ENCODE results near the gene OR7D4. TPM values are rescaled to one million over a fixed set of nuclear protein-coding genes. Genes with fewer than 3 reads are reported as not detected.

OR7D4 gene
- total RNA-seq, result not detected in 2 replicates

GRCh38 chr19:9219489-9219888 is at the start of gene OR7D4:
Gene OR7D4 (minus strand): TSS chr19:9219589. CDS start chr19:9214837, 4,752 bp downstream.

GRCh38 chr19:9250630-9251029 is 31.2 kb upstream of the OR7D4 start, which contains the start of gene OR7E24:
Gene OR7E24 (plus strand): TSS chr19:9250930. CDS start chr19:9251044, 114 bp downstream.

GRCh38 chr19:9178901-9179300 is 40.5 kb downstream of the OR7D4 start, which contains the start of gene OR7D2:
Gene OR7D2 (plus strand): TSS chr19:9178979. CDS start chr19:9185782, 6,803 bp downstream.

Other genes starting within 250 kb of the OR7D4 start
- gene MUC16, start 209.2 kb downstream of the OR7D4 start, total RNA-seq, result not detected in 2 replicates
- gene OR1M1, start 132.5 kb downstream of the OR7D4 start, total RNA-seq, result under 0.01 TPM in 1 of 2 replicates, not detected in the other
- gene OR7G2, start 112.1 kb downstream of the OR7D4 start, total RNA-seq, result not detected in 2 replicates
- gene OR7G1, start 103.8 kb downstream of the OR7D4 start, total RNA-seq, result not detected in 2 replicates
- gene OR7G3, start 92.6 kb downstream of the OR7D4 start, total RNA-seq, result not detected in 2 replicates
- gene ZNF317, start 79.2 kb downstream of the OR7D4 start, total RNA-seq, result 13.5 and 22.2 TPM in 2 replicates
- 0.33 TPM in 1 of 2 replicates, not detected in the other for gene OR7D2, start 40.6 kb downstream of the OR7D4 start, total RNA-seq
- gene OR7E24, start 31.3 kb upstream of the OR7D4 start, total RNA-seq, result not detected in 2 replicates
- gene ZNF699, start 90.2 kb upstream of the OR7D4 start, total RNA-seq, result 10.4 and 12.4 TPM in 2 replicates
- gene ZNF559, start 104.6 kb upstream of the OR7D4 start, total RNA-seq, result 15.2 and 19.3 TPM in 2 replicates
- gene ZNF177, start 143.4 kb upstream of the OR7D4 start, total RNA-seq, result 1.3 and 1.9 TPM in 2 replicates
- 10.8 and 17.5 TPM in 2 replicates for gene ZNF266, start 216.0 kb upstream of the OR7D4 start, total RNA-seq

Measured in smooth muscle cell of trachea (primary cell).